ENCODE results near the gene TLE1.

The TLE1 gene

GRCh38 chr9:81627481-81627880, 61.9 kb downstream of the TLE1 start:
- Histone ChIP-seq H3K9me3 (ENCODE audit: severe bottlenecking) (no peaks in the 10 kb centered on the region), H3K27ac (no peak overlapping the region), H3K36me3 (peaks cover 31% of the 10 kb centered on the region), H3K27me3 (ENCODE audit: insufficient read depth, low read depth, severe bottlenecking) (no peaks in the 10 kb centered on the region), H3K4me3 (ENCODE audit: low read depth, low read length) (no peak overlapping the region)
- no peak for TF ChIP-seq CTCF (IDR thresholded peaks at IDR 0.05; ENCODE audit: low read depth, low read length)
- DNase-seq = no peak

GRCh38 chr9:81626511-81626910, 62.8 kb downstream of the TLE1 start:
- no peak for DNase-seq
- no peak for TF ChIP-seq CTCF (IDR thresholded peaks at IDR 0.05; ENCODE audit: low read depth, low read length)
- H3K27ac ChIP-seq = no peak overlapping the region
- H3K36me3 ChIP-seq = peaks cover 25% of the 10 kb centered on the region
- H3K27me3 ChIP-seq (ENCODE audit: insufficient read depth, low read depth, severe bottlenecking) = no peaks in the 10 kb centered on the region
- no peak overlapping the region for H3K4me3 ChIP-seq (ENCODE audit: low read depth, low read length)
- no peaks in the 10 kb centered on the region for H3K9me3 ChIP-seq (ENCODE audit: severe bottlenecking)

GRCh38 chr9:81625969-81626368, 63.4 kb downstream of the TLE1 start:
- no peak overlapping the region for H3K27ac ChIP-seq
- no peak overlapping the region for H3K4me3 ChIP-seq (ENCODE audit: low read depth, low read length)
- no peaks in the 10 kb centered on the region for H3K9me3 ChIP-seq (ENCODE audit: severe bottlenecking)
- peaks cover 20% of the 10 kb centered on the region for H3K36me3 ChIP-seq
- no peak for DNase-seq
- H3K27me3 ChIP-seq (ENCODE audit: insufficient read depth, low read depth, severe bottlenecking) = no peaks in the 10 kb centered on the region
- no peak for TF ChIP-seq CTCF (IDR thresholded peaks at IDR 0.05; ENCODE audit: low read depth, low read length)

- no peaks in the 10 kb centered on the region for H3K9me3 ChIP-seq (ENCODE audit: severe bottlenecking)
- no peak for DNase-seq
- peaks cover 29% of the 10 kb centered on the region for H3K36me3 ChIP-seq
- no peaks in the 10 kb centered on the region for H3K27me3 ChIP-seq (ENCODE audit: insufficient read depth, low read depth, severe bottlenecking)
- TF ChIP-seq CTCF (IDR thresholded peaks at IDR 0.05; ENCODE audit: low read depth, low read length) = no peak
- no peak overlapping the region for H3K4me3 ChIP-seq (ENCODE audit: low read depth, low read length)
- H3K27ac ChIP-seq = no peak overlapping the region
Measured at GRCh38 chr9:81623778-81624177, 65.6 kb downstream of the TLE1 start.

GRCh38 chr9:81622471-81623255, 66.7 kb downstream of the TLE1 start:
- H3K9me3 ChIP-seq (ENCODE audit: severe bottlenecking) = no peaks in the 10 kb centered on the region
- no peak overlapping the region for H3K27ac ChIP-seq
- H3K4me3 ChIP-seq (ENCODE audit: low read depth, low read length) = no peak overlapping the region
- peaks cover 27% of the 10 kb centered on the region for H3K36me3 ChIP-seq
- no peaks in the 10 kb centered on the region for H3K27me3 ChIP-seq (ENCODE audit: insufficient read depth, low read depth, severe bottlenecking)
- no peak for TF ChIP-seq CTCF (IDR thresholded peaks at IDR 0.05; ENCODE audit: low read depth, low read length)
- no peak for DNase-seq

GRCh38 chr9:81621785-81622259, 67.5 kb downstream of the TLE1 start:
- TF ChIP-seq CTCF (IDR thresholded peaks at IDR 0.05; ENCODE audit: low read depth, low read length) = no peak
- no peak overlapping the region for H3K27ac ChIP-seq
- H3K27me3 ChIP-seq (ENCODE audit: insufficient read depth, low read depth, severe bottlenecking) = no peaks in the 10 kb centered on the region
- H3K36me3 ChIP-seq = peaks cover 28% of the 10 kb centered on the region
- H3K4me3 ChIP-seq (ENCODE audit: low read depth, low read length) = no peak overlapping the region
- no peaks in the 10 kb centered on the region for H3K9me3 ChIP-seq (ENCODE audit: severe bottlenecking)
- no peak for DNase-seq

All from WERI-Rb-1 (cell line).